Measurements from ENCODE around the gene CCDC159.

CCDC159 gene

GRCh38 chr19:11373166-11373884, 27.0 kb downstream of the CCDC159 start:
- H3F3A ChIP-seq (ENCODE audit: insufficient read depth) = peaks cover 11% of the 10 kb centered on the region
- H3K4me2 ChIP-seq (ENCODE audit: low read depth, low read length, poor library complexity, severe bottlenecking) = peak overlapping the region; percentile 81
- TF ChIP-seq EZH2phosphoT487 (conservative IDR thresholded peaks at IDR 0.05; ENCODE audit: low read length) (no peak), CTCF (IDR thresholded peaks at IDR 0.05; ENCODE audit: insufficient read depth, low read length, poor library complexity, severe bottlenecking) (no peak)
- H3K4me3 ChIP-seq (ENCODE audit: insufficient read depth, low read length, poor library complexity, severe bottlenecking) = peak overlapping the region; percentile 62
- no peaks in the 10 kb centered on the region for H3K27me3 ChIP-seq (ENCODE audit: low read length)
- peaks cover 9% of the 10 kb centered on the region; the same call in 1 of the 2 replicates for H3K79me2 ChIP-seq (ENCODE audit: insufficient read depth, low read length)
- H3K9me2 ChIP-seq (replicated peaks; ENCODE audit: insufficient read depth, low read length) = no peaks in the 10 kb centered on the region
- H3K36me3 ChIP-seq (ENCODE audit: low read length) = no peaks in the 10 kb centered on the region
- H3K27ac ChIP-seq (ENCODE audit: low read depth, low read length) = no peak overlapping the region
- H2AFZ ChIP-seq (ENCODE audit: low read depth, low read length, severe bottlenecking) = peak overlapping the region; percentile 72
- no peaks in the 10 kb centered on the region for H3K9me3 ChIP-seq (ENCODE audit: insufficient read depth, low read length)
- peak overlapping the region; percentile 69 for H3K9ac ChIP-seq (ENCODE audit: low read length)
- no peaks in the 10 kb centered on the region for H4K20me1 ChIP-seq (ENCODE audit: low read depth, low read length)

- Histone ChIP-seq H3F3A (ENCODE audit: insufficient read depth) (peaks cover 18% of the 10 kb centered on the region), H3K9me2 (replicated peaks; ENCODE audit: insufficient read depth, low read length) (no peaks in the 10 kb centered on the region), H3K79me2 (ENCODE audit: insufficient read depth, low read length) (peaks cover 9% of the 10 kb centered on the region; the same call in 1 of the 2 replicates), H3K4me2 (ENCODE audit: low read depth, low read length, poor library complexity, severe bottlenecking) (peak overlapping the region; percentile 81), H3K4me3 (ENCODE audit: insufficient read depth, low read length, poor library complexity, severe bottlenecking) (peak overlapping the region; percentile 62), H3K9ac (ENCODE audit: low read length) (peak overlapping the region; percentile 69), H3K27ac (ENCODE audit: low read depth, low read length) (peak overlapping the region; percentile 17; the same call in 1 of the 2 replicates), H3K9me3 (ENCODE audit: insufficient read depth, low read length) (no peaks in the 10 kb centered on the region), H3K36me3 (ENCODE audit: low read length) (no peaks in the 10 kb centered on the region), H2AFZ (ENCODE audit: low read depth, low read length, severe bottlenecking) (peak overlapping the region; percentile 72), H3K27me3 (ENCODE audit: low read length) (no peaks in the 10 kb centered on the region), H4K20me1 (ENCODE audit: low read depth, low read length) (no peaks in the 10 kb centered on the region)
- TF ChIP-seq EZH2phosphoT487 (conservative IDR thresholded peaks at IDR 0.05; ENCODE audit: low read length) = no peak
- TF ChIP-seq CTCF (IDR thresholded peaks at IDR 0.05; ENCODE audit: insufficient read depth, low read length, poor library complexity, severe bottlenecking) = no peak
Measured at GRCh38 chr19:11373885-11374432, 27.6 kb downstream of the CCDC159 start.

- H3K9ac ChIP-seq (ENCODE audit: low read length) = peak within 1 kb of the TSS; percentile 69
- H3K4me3 ChIP-seq (ENCODE audit: insufficient read depth, low read length, poor library complexity, severe bottlenecking) = peak within 1 kb of the TSS; percentile 62
- peak within 1 kb of the TSS; percentile 81 for H3K27ac ChIP-seq (ENCODE audit: low read depth, low read length)
- peak within 1 kb of the TSS; percentile 72 for H2AFZ ChIP-seq (ENCODE audit: low read depth, low read length, severe bottlenecking)
- no peaks in the 10 kb centered on the region for H4K20me1 ChIP-seq (ENCODE audit: low read depth, low read length)
- H3K79me2 ChIP-seq (ENCODE audit: insufficient read depth, low read length) = peaks cover 9% of the 10 kb centered on the region; the same call in 1 of the 2 replicates
- peaks cover 20% of the 10 kb centered on the region for H3F3A ChIP-seq (ENCODE audit: insufficient read depth)
- no peaks in the 10 kb centered on the region for H3K36me3 ChIP-seq (ENCODE audit: low read length)
- H3K9me2 ChIP-seq (replicated peaks; ENCODE audit: insufficient read depth, low read length) = no peaks in the 10 kb centered on the region
- TF ChIP-seq EZH2phosphoT487 (conservative IDR thresholded peaks at IDR 0.05; ENCODE audit: low read length) = no peak
- peak within 1 kb of the TSS; percentile 81 for H3K4me2 ChIP-seq (ENCODE audit: low read depth, low read length, poor library complexity, severe bottlenecking)
- H3K27me3 ChIP-seq (ENCODE audit: low read length) = no peaks in the 10 kb centered on the region
- H3K9me3 ChIP-seq (ENCODE audit: insufficient read depth, low read length) = no peaks in the 10 kb centered on the region
Measured at GRCh38 chr19:11374433-11375142, 28.3 kb downstream of the CCDC159 start, which contains the start of gene SWSAP1. Gene SWSAP1 (plus strand): TSS chr19:11374666. CDS start chr19:11374681, 15 bp downstream.

All from SU-DHL-6 (cell line).